Effector memory CD4-positive, alpha-beta T cell (primary cell): ENCODE data around the gene TRAP1.

Source experiments
- DNase-seq, 3 donors: peaks; one replicate each; pipeline ENCODE4 v3.0.0-alpha.2; 2020
- H3K27ac ChIP-seq: 2 replicates; pipeline ENCODE4 v1.7.0; 2013; ENCODE audit warnings: mild to moderate bottlenecking, low read length, moderate library complexity; ENCODE audit not compliant: insufficient read depth, poor library complexity, severe bottlenecking
- H3K27me3 ChIP-seq: replicated peaks from 2 replicates; pipeline ENCODE4 v1.7.0; 2013; ENCODE audit warnings: mild to moderate bottlenecking, low read length; ENCODE audit not compliant: insufficient read depth, control insufficient read depth, poor library complexity, severe bottlenecking
- H3K36me3 ChIP-seq: 2 replicates; pipeline ENCODE4 v1.7.0; 2013; ENCODE audit warnings: mild to moderate bottlenecking, low read length, moderate library complexity; ENCODE audit not compliant: control insufficient read depth, insufficient read depth
- H3K4me1 ChIP-seq: 2 replicates; pipeline ENCODE4 v1.7.0; 2013; ENCODE audit warnings: low read length, mild to moderate bottlenecking; ENCODE audit not compliant: control insufficient read depth, insufficient read depth, poor library complexity, severe bottlenecking
- H3K4me3 ChIP-seq: 2 replicates; pipeline ENCODE4 v1.7.0; 2013; ENCODE audit warnings: low read length, low read depth, mild to moderate bottlenecking; ENCODE audit not compliant: insufficient read depth, poor library complexity, severe bottlenecking
- H3K9me3 ChIP-seq: 2 replicates; pipeline ENCODE4 v1.7.0; 2013; ENCODE audit warnings: mild to moderate bottlenecking, low read length, moderate library complexity; ENCODE audit not compliant: control insufficient read depth

TRAP1 gene

DNA sequence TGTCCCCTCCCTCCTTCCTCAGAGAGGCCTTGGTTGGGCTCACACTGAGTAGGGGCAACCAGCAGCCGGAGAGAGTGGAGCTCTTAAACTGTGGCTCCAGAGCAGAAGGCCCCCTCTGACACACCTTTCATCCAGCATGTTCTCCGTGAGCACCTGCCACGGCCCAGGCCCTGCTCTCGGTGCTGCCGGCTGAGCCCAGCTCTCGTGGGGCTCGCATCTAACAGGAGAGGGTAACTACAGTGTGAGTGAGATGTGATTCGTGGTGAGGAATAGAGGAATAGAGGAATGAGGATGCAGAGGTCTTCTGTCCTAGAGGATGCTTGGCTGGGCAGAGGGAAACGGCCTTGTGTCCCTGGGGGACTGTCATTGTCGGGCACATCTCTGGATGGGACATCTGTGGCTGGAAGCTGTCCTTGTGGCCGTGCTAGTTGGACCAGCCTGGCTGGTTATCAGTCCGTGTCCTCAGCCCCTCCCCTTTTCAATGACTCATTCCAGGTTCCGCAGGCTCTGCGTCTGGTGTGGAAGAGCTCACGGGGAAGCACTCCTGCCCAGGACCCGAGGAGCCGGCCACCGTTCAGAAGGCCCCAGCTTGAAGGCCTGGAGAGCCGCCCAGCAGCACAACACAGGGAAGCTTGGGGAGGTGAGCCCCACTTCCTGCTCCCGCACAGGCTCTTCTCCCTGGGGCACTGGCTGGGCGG lies 74.8 kb downstream of the TRAP1 start:
- Histone ChIP-seq H3K9me3 (no peaks in the 10 kb centered on the region), H3K4me1 (peaks cover 2% of the 10 kb centered on the region), H3K4me3 (no peak overlapping the region), H3K27ac (no peak overlapping the region), H3K27me3 (no peaks in the 10 kb centered on the region), H3K36me3 (peaks cover 21% of the 10 kb centered on the region)
- DNase-seq, result no peak

DNA sequence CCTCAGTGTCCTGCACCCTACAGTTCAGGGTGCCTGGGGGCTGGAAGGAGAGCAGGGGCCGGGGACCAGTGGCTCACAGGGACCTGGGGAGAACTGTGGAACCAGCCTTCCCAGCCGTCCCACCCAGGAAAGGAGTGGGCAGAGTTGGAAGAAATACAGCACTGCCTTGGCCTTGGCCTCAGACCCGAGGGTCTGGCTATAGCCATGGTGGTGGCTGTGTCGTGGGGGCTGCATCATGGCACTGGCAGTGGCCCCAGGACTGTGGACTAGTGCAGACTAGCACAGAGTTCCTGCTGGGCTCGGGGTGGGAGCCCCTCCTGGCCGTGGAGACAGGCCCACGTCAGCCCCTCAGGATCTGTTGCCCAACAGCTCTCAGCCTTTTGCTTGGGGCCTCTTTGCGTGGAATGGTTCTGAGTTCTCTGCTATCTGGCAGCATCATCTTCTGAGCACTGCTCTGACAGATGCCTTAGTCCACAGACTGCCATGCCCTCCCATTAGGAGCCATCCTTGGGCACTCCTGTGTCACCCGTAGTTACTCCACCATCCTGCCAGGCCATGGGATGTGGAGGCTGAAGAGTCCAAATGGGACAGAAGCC lies 75.4 kb downstream of the TRAP1 start:
- H3K4me1 ChIP-seq, result peaks cover 7% of the 10 kb centered on the region
- H3K9me3 ChIP-seq, result no peaks in the 10 kb centered on the region
- H3K27me3 ChIP-seq, result no peaks in the 10 kb centered on the region
- DNase-seq, result no peak
- no peak overlapping the region for H3K27ac ChIP-seq
- no peak overlapping the region for H3K4me3 ChIP-seq
- H3K36me3 ChIP-seq, result peaks cover 21% of the 10 kb centered on the region

- Histone ChIP-seq H3K27ac (no peak overlapping the region), H3K36me3 (peaks cover 21% of the 10 kb centered on the region), H3K4me1 (peaks cover 7% of the 10 kb centered on the region), H3K9me3 (no peaks in the 10 kb centered on the region), H3K27me3 (no peaks in the 10 kb centered on the region), H3K4me3 (no peak overlapping the region)
- DNase-seq, result no peak
Measured at GRCh38 chr16:3640632-3641501, 76.5 kb downstream of the TRAP1 start.

GRCh38 chr16:3640207-3640606 lies 77.1 kb downstream of the TRAP1 start:
- Histone ChIP-seq H3K27me3 (no peaks in the 10 kb centered on the region), H3K4me1 (peaks cover 7% of the 10 kb centered on the region), H3K36me3 (peaks cover 21% of the 10 kb centered on the region), H3K4me3 (no peak overlapping the region), H3K9me3 (no peaks in the 10 kb centered on the region), H3K27ac (no peak overlapping the region)
- DNase-seq, result no peak

DNA sequence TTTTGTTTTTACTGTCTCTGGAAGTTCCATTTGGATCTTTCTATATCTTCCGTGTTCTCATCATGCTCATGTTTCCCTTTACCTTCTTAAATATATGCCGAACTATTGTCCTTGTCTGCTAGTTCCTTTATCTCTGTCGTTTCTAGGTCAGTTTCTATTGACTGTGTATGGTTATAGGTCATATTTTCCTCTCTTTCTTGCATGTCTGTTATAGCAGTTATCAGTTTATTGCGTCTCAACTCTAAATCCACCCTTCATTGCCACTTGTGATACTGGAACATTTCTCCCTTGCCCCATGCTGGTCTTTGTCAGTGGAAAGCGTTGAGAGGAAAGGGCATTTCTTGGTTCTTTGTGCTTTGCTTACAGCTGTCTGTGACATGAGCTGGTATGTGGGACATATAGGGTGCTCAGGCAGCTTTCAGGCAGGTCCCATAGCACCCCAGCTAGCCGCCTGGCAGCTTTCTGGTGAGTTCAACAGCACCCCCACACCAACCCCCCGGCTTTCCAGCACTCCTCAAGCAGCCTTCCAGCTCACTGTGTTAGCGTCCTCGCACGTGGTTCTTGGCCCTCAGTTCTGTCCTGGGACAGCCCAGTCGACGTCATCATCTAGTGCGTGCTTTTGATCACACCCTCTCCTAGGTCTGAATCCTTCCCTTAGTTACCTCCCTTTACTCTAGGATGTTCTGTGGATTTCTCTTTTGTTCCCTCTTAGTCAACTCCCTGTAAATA lies 78.2 kb downstream of the TRAP1 start:
- Histone ChIP-seq H3K27ac (no peak overlapping the region), H3K36me3 (peaks cover 21% of the 10 kb centered on the region), H3K4me1 (peaks cover 7% of the 10 kb centered on the region), H3K4me3 (no peak overlapping the region), H3K9me3 (no peaks in the 10 kb centered on the region), H3K27me3 (no peaks in the 10 kb centered on the region)
- DNase-seq, result no peak

DNA sequence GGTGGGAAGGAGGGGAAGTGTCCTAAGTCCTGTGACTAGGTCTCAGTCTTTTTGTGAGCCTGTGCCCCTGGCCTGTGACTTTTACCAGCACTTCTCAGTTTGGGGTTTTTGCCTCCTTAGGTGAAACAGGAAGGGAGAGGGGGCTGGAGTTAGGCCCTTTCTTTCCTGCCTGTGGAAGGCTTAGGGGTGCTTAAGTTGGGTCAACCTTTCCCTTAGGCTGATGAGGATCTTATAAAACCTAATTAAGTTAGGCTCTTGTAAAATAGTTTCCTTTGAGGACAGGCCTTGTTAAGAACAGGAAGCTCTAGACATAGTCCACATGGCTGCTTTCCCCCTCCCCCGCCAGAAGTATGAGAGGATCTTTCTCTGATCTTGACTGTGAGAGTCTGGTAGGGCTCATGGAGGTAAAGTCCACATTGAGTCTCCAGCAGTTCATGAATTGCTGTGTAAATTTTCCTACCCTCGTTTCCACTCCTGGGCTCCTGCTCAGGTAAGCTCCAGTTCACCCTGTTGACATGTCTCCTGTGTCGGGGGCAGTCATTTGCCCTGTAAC lies 79.9 kb downstream of the TRAP1 start:
- no peak for DNase-seq
- peaks cover 7% of the 10 kb centered on the region for H3K4me1 ChIP-seq
- no peaks in the 10 kb centered on the region for H3K9me3 ChIP-seq
- H3K36me3 ChIP-seq, result peaks cover 12% of the 10 kb centered on the region
- no peak overlapping the region for H3K27ac ChIP-seq
- H3K27me3 ChIP-seq, result no peaks in the 10 kb centered on the region
- H3K4me3 ChIP-seq, result no peak overlapping the region

GRCh38 chr16:3625911-3626732 lies 91.2 kb downstream of the TRAP1 start:
- no peaks in the 10 kb centered on the region for H3K27me3 ChIP-seq
- no peaks in the 10 kb centered on the region for H3K9me3 ChIP-seq
- peak overlapping the region; percentile 2 for H3K4me3 ChIP-seq
- H3K4me1 ChIP-seq, result no peaks in the 10 kb centered on the region
- H3K27ac ChIP-seq, result peak overlapping the region; percentile 14
- DNase-seq, result no peak
- H3K36me3 ChIP-seq, result no peaks in the 10 kb centered on the region

- no peak for DNase-seq
- H3K4me1 ChIP-seq, result no peaks in the 10 kb centered on the region
- no peaks in the 10 kb centered on the region for H3K27me3 ChIP-seq
- no peaks in the 10 kb centered on the region for H3K9me3 ChIP-seq
- H3K27ac ChIP-seq, result no peak overlapping the region
- no peaks in the 10 kb centered on the region for H3K36me3 ChIP-seq
- H3K4me3 ChIP-seq, result no peak overlapping the region
Measured at GRCh38 chr16:3625331-3625730, 92.0 kb downstream of the TRAP1 start.

DNA sequence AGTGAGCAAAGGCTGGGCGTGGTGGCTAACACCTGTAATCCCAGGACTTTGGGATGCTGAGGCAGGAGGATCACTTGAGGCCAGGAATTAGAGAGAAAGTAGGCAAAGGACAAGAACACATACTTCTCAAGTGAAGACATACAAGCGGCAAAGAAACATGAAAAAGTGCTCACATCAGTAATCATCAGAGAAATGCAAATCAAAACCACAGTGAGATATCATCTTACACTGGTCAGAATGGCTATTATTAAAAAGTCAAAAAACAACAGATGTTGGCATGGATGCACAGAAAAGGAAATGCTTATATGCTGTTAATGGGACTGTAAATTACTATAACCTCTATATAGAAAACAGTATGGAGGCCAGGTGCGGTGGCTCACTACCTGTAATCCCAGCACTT lies 93.7 kb downstream of the TRAP1 start:
- no peaks in the 10 kb centered on the region for H3K9me3 ChIP-seq
- H3K27me3 ChIP-seq, result no peaks in the 10 kb centered on the region
- no peak for DNase-seq
- H3K27ac ChIP-seq, result no peak overlapping the region
- H3K4me3 ChIP-seq, result no peak overlapping the region
- no peaks in the 10 kb centered on the region for H3K4me1 ChIP-seq
- no peaks in the 10 kb centered on the region for H3K36me3 ChIP-seq
